Lower lobe of right lung (tissue), 2 donors: ENCODE data around the gene MLLT10. TPM values are rescaled to one million over a fixed set of nuclear protein-coding genes. Genes with fewer than 3 reads are reported as not detected.

Source experiments
- ATAC-seq, 2 donors: fragments of 200-7000 bp; cut with Tn5 transposase; one replicate each; pipeline ENCODE4 v1.9.1; 2020 to 2022; ENCODE audit warnings: mild to moderate bottlenecking in 2 of 2, moderate library complexity in 2 of 2
- DNase-seq: peaks from one replicate; pipeline ENCODE4 v3.0.0-alpha.2; 2020
- H3K27ac ChIP-seq: fragments of 200-600 bp; one replicate; pipeline ENCODE4 v1.8.0; 2022
- H3K27me3 ChIP-seq: fragments of 200-600 bp; one replicate; pipeline ENCODE4 v1.8.0; 2022; ENCODE audit warnings: low read depth
- H3K36me3 ChIP-seq: fragments of 200-600 bp; one replicate; pipeline ENCODE4 v1.8.0; 2022; ENCODE audit warnings: mild to moderate bottlenecking
- H3K4me1 ChIP-seq: fragments of 200-600 bp; one replicate; pipeline ENCODE4 v1.8.0; 2022
- H3K4me3 ChIP-seq: fragments of 200-600 bp; one replicate; pipeline ENCODE4 v1.8.0; 2022; ENCODE audit warnings: mild to moderate bottlenecking
- H3K9me3 ChIP-seq: fragments of 200-600 bp; one replicate; pipeline ENCODE4 v1.8.0; 2022
- intact Hi-C: fragments of 100-400 bp; cut with DNase I; formaldehyde crosslinking; loops from one replicate; pipeline ENCODE4 v1.11.0; 2022
- total RNA-seq: library from RNA; stranded (reverse); fragmentation: NEBNext Ultra II Directional; extraction: Animal tissue kit (Norgen Biotek cat#: 25700); gene quantifications from one replicate; pipeline ENCODE4 v1.2.1, GENCODE V29; 2021
- TF ChIP-seq, protein P1 (sequence below): fragments of 200-600 bp; IDR thresholded peaks from one replicate; pipeline ENCODE4 v1.8.0; 2022; ENCODE audit warnings: antibody characterized with exemption, mild to moderate bottlenecking
- donor health status: DM: no; HTN: yes; CAD: no; lungs with severe emphysema.

Gene MLLT10
- total RNA-seq, 1 donor from 2014 or later, result 48.8 TPM

- intact Hi-C loops, result loop anchor here (10.0 kb wide), 1 partner anchor 106 kb away; no protein-coding TSS in a partner anchor
- TF ChIP-seq, protein P1, sequence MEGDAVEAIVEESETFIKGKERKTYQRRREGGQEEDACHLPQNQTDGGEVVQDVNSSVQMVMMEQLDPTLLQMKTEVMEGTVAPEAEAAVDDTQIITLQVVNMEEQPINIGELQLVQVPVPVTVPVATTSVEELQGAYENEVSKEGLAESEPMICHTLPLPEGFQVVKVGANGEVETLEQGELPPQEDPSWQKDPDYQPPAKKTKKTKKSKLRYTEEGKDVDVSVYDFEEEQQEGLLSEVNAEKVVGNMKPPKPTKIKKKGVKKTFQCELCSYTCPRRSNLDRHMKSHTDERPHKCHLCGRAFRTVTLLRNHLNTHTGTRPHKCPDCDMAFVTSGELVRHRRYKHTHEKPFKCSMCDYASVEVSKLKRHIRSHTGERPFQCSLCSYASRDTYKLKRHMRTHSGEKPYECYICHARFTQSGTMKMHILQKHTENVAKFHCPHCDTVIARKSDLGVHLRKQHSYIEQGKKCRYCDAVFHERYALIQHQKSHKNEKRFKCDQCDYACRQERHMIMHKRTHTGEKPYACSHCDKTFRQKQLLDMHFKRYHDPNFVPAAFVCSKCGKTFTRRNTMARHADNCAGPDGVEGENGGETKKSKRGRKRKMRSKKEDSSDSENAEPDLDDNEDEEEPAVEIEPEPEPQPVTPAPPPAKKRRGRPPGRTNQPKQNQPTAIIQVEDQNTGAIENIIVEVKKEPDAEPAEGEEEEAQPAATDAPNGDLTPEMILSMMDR, result no peak
- ATAC-seq (no peak), DNase-seq (no peak)
- Histone ChIP-seq H3K27me3 (peaks cover 33% of the 10 kb centered on the region), H3K4me1 (peaks cover 40% of the 10 kb centered on the region), H3K36me3 (no peaks in the 10 kb centered on the region), H3K4me3 (no peak overlapping the region), H3K9me3 (no peaks in the 10 kb centered on the region), H3K27ac (no peak overlapping the region)
These were observed 35.0 kb upstream of the MLLT10 start for GRCh38 chr10:21498986-21499385.

- TF ChIP-seq, protein P1, result no peak
- Histone ChIP-seq H3K9me3 (no peaks in the 10 kb centered on the region), H3K27ac (no peak overlapping the region), H3K36me3 (no peaks in the 10 kb centered on the region), H3K4me1 (peaks cover 31% of the 10 kb centered on the region), H3K27me3 (peaks cover 26% of the 10 kb centered on the region), H3K4me3 (peak overlapping the region; percentile 32)
- intact Hi-C loops, result loop anchor here (10.0 kb wide), 1 partner anchor 105 kb away; no protein-coding TSS in a partner anchor
- DNase-seq (peak; percentile 48), ATAC-seq (no peak)
These were observed 34.1 kb upstream of the MLLT10 start for GRCh38 chr10:21499701-21500577.

- peaks cover 26% of the 10 kb centered on the region for H3K27me3 ChIP-seq
- TF ChIP-seq, protein P1, result no peak
- peaks cover 26% of the 10 kb centered on the region for H3K4me1 ChIP-seq
- H3K27ac ChIP-seq, result no peak overlapping the region
- no peak for DNase-seq
- intact Hi-C loops, result no loop called here
- no peak for ATAC-seq
- no peaks in the 10 kb centered on the region for H3K9me3 ChIP-seq
- H3K36me3 ChIP-seq, result no peaks in the 10 kb centered on the region
- H3K4me3 ChIP-seq, result peak overlapping the region; percentile 32
These were observed 33.5 kb upstream of the MLLT10 start for GRCh38 chr10:21500578-21500910.

DNA sequence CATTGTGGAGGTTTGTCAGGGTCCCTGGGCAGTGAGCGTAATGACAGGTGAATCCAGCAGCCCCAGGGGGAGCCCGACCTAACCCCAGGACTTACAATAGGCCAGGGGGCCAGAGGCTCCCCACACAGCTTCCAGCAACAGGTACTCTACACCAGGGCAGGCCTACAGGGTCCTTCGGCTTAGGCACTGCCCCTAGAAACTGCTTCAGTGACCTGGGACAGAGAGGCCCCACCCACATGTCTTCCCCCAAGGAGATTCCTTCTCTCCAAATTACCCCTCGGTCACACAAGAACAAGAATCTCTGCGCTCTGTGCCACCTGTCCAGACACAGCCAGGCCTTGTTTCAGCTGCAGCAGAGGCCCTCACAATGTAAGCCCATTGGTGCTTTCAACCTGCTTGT, 32.9 kb upstream of the MLLT10 start:
- ATAC-seq (no peak), DNase-seq (no peak)
- no peaks in the 10 kb centered on the region for H3K36me3 ChIP-seq
- no peak overlapping the region for H3K27ac ChIP-seq
- H3K4me1 ChIP-seq, result peaks cover 26% of the 10 kb centered on the region
- H3K4me3 ChIP-seq, result no peak overlapping the region
- peaks cover 26% of the 10 kb centered on the region for H3K27me3 ChIP-seq
- no peaks in the 10 kb centered on the region for H3K9me3 ChIP-seq
- TF ChIP-seq, protein P1, result no peak
- intact Hi-C loops, result no loop called here

- TF ChIP-seq, protein P1, result no peak
- Histone ChIP-seq H3K9me3 (no peaks in the 10 kb centered on the region), H3K4me1 (peaks cover 18% of the 10 kb centered on the region), H3K27ac (no peak overlapping the region), H3K4me3 (no peak overlapping the region), H3K27me3 (peaks cover 22% of the 10 kb centered on the region), H3K36me3 (no peaks in the 10 kb centered on the region)
- DNase-seq, result no peak
- ATAC-seq, result no peak
- intact Hi-C loops, result no loop called here
These were observed 32.2 kb upstream of the MLLT10 start for GRCh38 chr10:21501731-21502347.
